HUES64 (cell line): ENCODE measurements around the gene PRDM15.

ENCODE experiments used
- H3K27ac ChIP-seq: 2 replicates; pipeline ENCODE4 v1.7.0; 2013; ENCODE audit warnings: low read depth, low read length, inconsistent platforms
- H3K27me3 ChIP-seq: 2 replicates; pipeline ENCODE4 v1.6.1; 2013; ENCODE audit warnings: mild to moderate bottlenecking, low read length; ENCODE audit not compliant: insufficient read depth
- H3K36me3 ChIP-seq: 2 replicates; pipeline ENCODE4 v1.6.1; 2013; ENCODE audit warnings: mild to moderate bottlenecking, low read length; ENCODE audit not compliant: insufficient read depth
- H3K4me1 ChIP-seq: 2 replicates; pipeline ENCODE4 v1.6.1; 2013; ENCODE audit warnings: mild to moderate bottlenecking, low read length, moderate library complexity; ENCODE audit not compliant: insufficient read depth
- H3K4me3 ChIP-seq: 2 replicates; pipeline ENCODE4 v1.5.1; 2013; ENCODE audit warnings: mild to moderate bottlenecking, low read length, moderate library complexity
- H3K9ac ChIP-seq: 2 replicates; pipeline ENCODE4 v1.6.1; 2013; ENCODE audit warnings: mild to moderate bottlenecking, low read depth, low read length
- H3K9me3 ChIP-seq: 2 replicates; pipeline ENCODE4 v1.6.1; 2013; ENCODE audit warnings: low read depth, low read length; ENCODE audit not compliant: insufficient read depth
- WGBS: fragments of 150-250, 120-280 bp; methylation state at CpG from one replicate; pipeline ENCODE4 v1.1.7; 2013; ENCODE audit warnings: missing lambda C conversion rate; 5-methylcytosine and 5-hydroxymethylcytosine counted together

PRDM15 gene

GRCh38 chr21:41784456-41785102 is 94.6 kb downstream of the PRDM15 start:
- H3K36me3 ChIP-seq = no peaks in the 10 kb centered on the region
- H3K4me3 ChIP-seq = no peak overlapping the region
- WGBS = 91% methylated on average over 14 of the region's 15 CpGs
- H3K27ac ChIP-seq = no peak overlapping the region
- H3K4me1 ChIP-seq = no peaks in the 10 kb centered on the region
- H3K9ac ChIP-seq = no peak overlapping the region
- no peaks in the 10 kb centered on the region for H3K27me3 ChIP-seq
- no peaks in the 10 kb centered on the region for H3K9me3 ChIP-seq

- 87% methylated on average over 18 of the region's 18 CpGs for WGBS
Measured at GRCh38 chr21:41783476-41784180, 95.5 kb downstream of the PRDM15 start.

GRCh38 chr21:41781050-41781410 is 98.1 kb downstream of the PRDM15 start:
- 100% methylated on average over 2 of the region's 2 CpGs for WGBS
- Histone ChIP-seq H3K27ac (no peak overlapping the region), H3K9ac (no peak overlapping the region), H3K36me3 (no peaks in the 10 kb centered on the region), H3K9me3 (no peaks in the 10 kb centered on the region), H3K27me3 (peaks cover 7% of the 10 kb centered on the region; the same call in 1 of the 2 replicates), H3K4me3 (no peak overlapping the region), H3K4me1 (peaks cover 8% of the 10 kb centered on the region)

More at GRCh38 chr21:41783476-41784180, 95.5 kb downstream of the PRDM15 start:
- Histone ChIP-seq H3K27ac (no peak overlapping the region), H3K4me3 (no peak overlapping the region), H3K4me1 (peaks cover 5% of the 10 kb centered on the region), H3K27me3 (no peaks in the 10 kb centered on the region), H3K9me3 (no peaks in the 10 kb centered on the region), H3K9ac (no peak overlapping the region), H3K36me3 (no peaks in the 10 kb centered on the region)

- Histone ChIP-seq H3K9me3 (no peaks in the 10 kb centered on the region), H3K27me3 (peaks cover 7% of the 10 kb centered on the region; the same call in 1 of the 2 replicates), H3K4me1 (peaks cover 8% of the 10 kb centered on the region), H3K9ac (no peak overlapping the region), H3K27ac (no peak overlapping the region), H3K4me3 (no peak overlapping the region), H3K36me3 (no peaks in the 10 kb centered on the region)
- 72% methylated on average over 1 of the region's 1 CpG for WGBS
Measured at GRCh38 chr21:41780337-41781049, 98.7 kb downstream of the PRDM15 start.

- no peak overlapping the region for H3K4me3 ChIP-seq
Measured at GRCh38 chr21:41779659-41780058, 99.5 kb downstream of the PRDM15 start.

GRCh38 chr21:41778930-41779600 is 100.1 kb downstream of the PRDM15 start:
- 20% methylated on average over 14 of the region's 16 CpGs for WGBS
- H3K27me3 ChIP-seq = peaks cover 7% of the 10 kb centered on the region; the same call in 1 of the 2 replicates
- H3K4me3 ChIP-seq = peak overlapping the region; percentile 36
- H3K36me3 ChIP-seq = no peaks in the 10 kb centered on the region
- no peak overlapping the region for H3K27ac ChIP-seq
- no peak overlapping the region for H3K9ac ChIP-seq
- H3K4me1 ChIP-seq = peaks cover 8% of the 10 kb centered on the region
- H3K9me3 ChIP-seq = no peaks in the 10 kb centered on the region

More at GRCh38 chr21:41779659-41780058, 99.5 kb downstream of the PRDM15 start:
- Histone ChIP-seq H3K9ac (no peak overlapping the region), H3K27me3 (peaks cover 7% of the 10 kb centered on the region; the same call in 1 of the 2 replicates), H3K9me3 (no peaks in the 10 kb centered on the region), H3K4me1 (peaks cover 8% of the 10 kb centered on the region), H3K36me3 (no peaks in the 10 kb centered on the region), H3K27ac (no peak overlapping the region)
- WGBS = 85% methylated on average over 5 of the region's 5 CpGs

GRCh38 chr21:41777951-41778815 is 101.0 kb downstream of the PRDM15 start:
- Histone ChIP-seq H3K27me3 (peaks cover 9% of the 10 kb centered on the region; the same call in 1 of the 2 replicates), H3K9me3 (no peaks in the 10 kb centered on the region), H3K4me3 (no peak overlapping the region; the same call in 1 of the 2 replicates), H3K36me3 (no peaks in the 10 kb centered on the region), H3K4me1 (peaks cover 8% of the 10 kb centered on the region), H3K9ac (no peak overlapping the region), H3K27ac (peak overlapping the region; percentile 24; the same call in 1 of the 2 replicates)
- WGBS = 19% methylated on average over 45 of the region's 45 CpGs

- Histone ChIP-seq H3K27ac (no peak overlapping the region), H3K4me1 (peaks cover 17% of the 10 kb centered on the region), H3K27me3 (peaks cover 23% of the 10 kb centered on the region), H3K36me3 (no peaks in the 10 kb centered on the region), H3K9ac (no peak overlapping the region), H3K9me3 (no peaks in the 10 kb centered on the region), H3K4me3 (no peak overlapping the region)
- 91% methylated on average over 4 of the region's 4 CpGs for WGBS
Measured at GRCh38 chr21:41776778-41777177, 102.4 kb downstream of the PRDM15 start.

- Histone ChIP-seq H3K27ac (no peak overlapping the region), H3K9ac (no peak overlapping the region), H3K4me1 (peaks cover 20% of the 10 kb centered on the region), H3K36me3 (no peaks in the 10 kb centered on the region), H3K27me3 (peaks cover 40% of the 10 kb centered on the region), H3K9me3 (no peaks in the 10 kb centered on the region), H3K4me3 (no peak overlapping the region)
- WGBS = 90% methylated on average over 3 of the region's 3 CpGs
Measured at GRCh38 chr21:41775149-41775472, 104.0 kb downstream of the PRDM15 start.

- Histone ChIP-seq H3K4me3 (no peak overlapping the region), H3K9ac (no peak overlapping the region), H3K4me1 (peaks cover 21% of the 10 kb centered on the region), H3K27ac (no peak overlapping the region), H3K36me3 (no peaks in the 10 kb centered on the region), H3K9me3 (no peaks in the 10 kb centered on the region), H3K27me3 (peaks cover 45% of the 10 kb centered on the region)
- WGBS = 93% methylated on average over 10 of the region's 10 CpGs
Measured at GRCh38 chr21:41774467-41775148, 104.5 kb downstream of the PRDM15 start.
